ENCODE data around the gene MSRB1.

GRCh38 chr16:1919327-1919998, 23.5 kb downstream of the MSRB1 start:
- no peak for TF ChIP-seq CTCF (conservative IDR thresholded peaks at IDR 0.05; ENCODE audit: low read depth, low read length)
- TF ChIP-seq EZH2phosphoT487 (IDR thresholded peaks at IDR 0.05; ENCODE audit: borderline replicate concordance, low read length), result no peak

All from PC-3 (cell line).